PFSK-1 (cell line): ENCODE data around the gene GALK1.

ENCODE experiments used
- POLR2AphosphoS5 ChIP-seq: IDR thresholded peaks from 2 replicates; pipeline ENCODE4 v1.6.1; 2012; ENCODE audit warnings: low read depth, mild to moderate bottlenecking, control low read depth, low read length, moderate library complexity
- TAF1 ChIP-seq: IDR thresholded peaks from 2 replicates; pipeline ENCODE4 v1.6.1; 2012; ENCODE audit warnings: low read length, control low read depth, borderline replicate concordance; ENCODE audit not compliant: insufficient read depth
- TF ChIP-seq, protein P1 (sequence below), 2 experiments: IDR thresholded peaks; 2 replicates each; pipeline versions ENCODE4 v1.6.1 to v1.8.0; 2011 to 2012; ENCODE audit warnings: low read depth in 2 of 2, low read length in 2 of 2, control low read depth in 1 of 2, inconsistent platforms in 1 of 2, mild to moderate bottlenecking in 1 of 2, moderate library complexity in 1 of 2; ENCODE audit not compliant: insufficient read depth in 1 of 2

DNA sequence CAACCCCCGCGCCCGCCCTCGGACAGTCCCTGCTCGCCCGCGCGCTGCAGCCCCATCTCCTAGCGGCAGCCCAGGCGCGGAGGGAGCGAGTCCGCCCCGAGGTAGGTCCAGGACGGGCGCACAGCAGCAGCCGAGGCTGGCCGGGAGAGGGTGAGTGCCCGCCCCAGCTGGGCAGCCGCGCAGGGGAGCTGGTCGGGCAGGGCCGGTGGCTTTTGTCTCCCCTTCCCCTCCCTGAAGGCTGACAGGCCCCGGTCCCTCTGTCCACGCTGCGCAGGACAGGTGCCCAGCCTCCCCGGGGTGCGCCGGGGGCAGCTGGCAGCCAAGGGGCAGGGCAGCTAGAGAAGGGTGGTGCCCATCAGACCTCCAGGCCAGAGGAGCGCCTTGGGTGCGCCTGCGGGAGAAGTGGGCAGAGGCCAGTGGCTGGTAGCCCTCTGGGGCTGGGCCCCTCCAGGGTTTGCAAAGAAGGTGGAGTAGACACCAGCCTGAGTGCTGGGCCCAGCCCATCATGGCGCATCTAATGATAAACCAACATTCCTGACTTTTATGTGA is 43.5 kb downstream of the GALK1 start:
- TF ChIP-seq POLR2AphosphoS5 (no peak), TAF1 (no peak)
- TF ChIP-seq, protein P1, sequence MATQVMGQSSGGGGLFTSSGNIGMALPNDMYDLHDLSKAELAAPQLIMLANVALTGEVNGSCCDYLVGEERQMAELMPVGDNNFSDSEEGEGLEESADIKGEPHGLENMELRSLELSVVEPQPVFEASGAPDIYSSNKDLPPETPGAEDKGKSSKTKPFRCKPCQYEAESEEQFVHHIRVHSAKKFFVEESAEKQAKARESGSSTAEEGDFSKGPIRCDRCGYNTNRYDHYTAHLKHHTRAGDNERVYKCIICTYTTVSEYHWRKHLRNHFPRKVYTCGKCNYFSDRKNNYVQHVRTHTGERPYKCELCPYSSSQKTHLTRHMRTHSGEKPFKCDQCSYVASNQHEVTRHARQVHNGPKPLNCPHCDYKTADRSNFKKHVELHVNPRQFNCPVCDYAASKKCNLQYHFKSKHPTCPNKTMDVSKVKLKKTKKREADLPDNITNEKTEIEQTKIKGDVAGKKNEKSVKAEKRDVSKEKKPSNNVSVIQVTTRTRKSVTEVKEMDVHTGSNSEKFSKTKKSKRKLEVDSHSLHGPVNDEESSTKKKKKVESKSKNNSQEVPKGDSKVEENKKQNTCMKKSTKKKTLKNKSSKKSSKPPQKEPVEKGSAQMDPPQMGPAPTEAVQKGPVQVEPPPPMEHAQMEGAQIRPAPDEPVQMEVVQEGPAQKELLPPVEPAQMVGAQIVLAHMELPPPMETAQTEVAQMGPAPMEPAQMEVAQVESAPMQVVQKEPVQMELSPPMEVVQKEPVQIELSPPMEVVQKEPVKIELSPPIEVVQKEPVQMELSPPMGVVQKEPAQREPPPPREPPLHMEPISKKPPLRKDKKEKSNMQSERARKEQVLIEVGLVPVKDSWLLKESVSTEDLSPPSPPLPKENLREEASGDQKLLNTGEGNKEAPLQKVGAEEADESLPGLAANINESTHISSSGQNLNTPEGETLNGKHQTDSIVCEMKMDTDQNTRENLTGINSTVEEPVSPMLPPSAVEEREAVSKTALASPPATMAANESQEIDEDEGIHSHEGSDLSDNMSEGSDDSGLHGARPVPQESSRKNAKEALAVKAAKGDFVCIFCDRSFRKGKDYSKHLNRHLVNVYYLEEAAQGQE (IDR thresholded peaks at IDR 0.05; ENCODE audit: insufficient read depth in 1 of 2, low read depth in 2 of 2, low read length in 2 of 2): no peak
